ENCODE results near the gene MICAL3.

The MICAL3 gene

DNA sequence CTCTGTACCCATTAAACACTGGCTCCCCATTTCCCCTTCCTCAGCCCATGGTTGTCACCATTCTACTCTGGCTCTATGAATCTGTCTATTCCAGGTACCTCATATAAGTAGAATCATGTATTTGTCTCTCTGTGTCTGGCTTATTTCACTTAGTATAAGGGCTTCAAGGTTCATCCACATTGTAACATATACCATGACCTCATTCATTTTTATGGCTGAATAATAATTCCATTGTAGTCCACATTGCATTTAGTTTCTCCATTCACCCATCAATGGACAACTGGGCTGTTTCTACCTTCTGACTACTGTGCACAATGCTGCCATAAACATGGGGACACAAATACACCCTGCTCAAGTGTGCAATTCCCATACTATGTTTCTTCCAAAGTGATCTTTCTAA, 97.3 kb downstream of the MICAL3 start:
- DNase-seq (ENCODE audit: low spot score): no peak

DNA sequence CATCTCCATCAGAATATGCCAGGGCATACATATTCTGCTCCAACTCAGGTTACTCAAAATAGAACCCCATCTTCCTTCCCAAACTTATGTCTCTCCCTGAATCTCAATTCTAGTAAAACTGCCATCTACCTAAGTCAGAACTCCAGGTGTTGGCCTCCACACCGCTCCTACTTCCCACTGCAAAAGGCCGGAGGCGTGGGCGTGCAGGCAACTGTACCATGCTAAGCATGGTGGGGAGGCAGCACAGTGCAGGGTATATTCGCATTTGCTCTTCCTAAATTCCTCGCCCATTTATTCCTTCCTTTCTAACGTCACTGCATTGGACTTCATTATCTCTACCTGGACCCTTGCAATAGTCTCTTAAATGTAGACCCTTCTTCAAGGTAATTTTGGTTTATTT, 97.8 kb downstream of the MICAL3 start:
- DNase-seq (ENCODE audit: low spot score): no peak

- DNase-seq (ENCODE audit: low spot score): no peak
Measured at GRCh38 chr22:17925431-17925841, 98.9 kb downstream of the MICAL3 start.

DNA sequence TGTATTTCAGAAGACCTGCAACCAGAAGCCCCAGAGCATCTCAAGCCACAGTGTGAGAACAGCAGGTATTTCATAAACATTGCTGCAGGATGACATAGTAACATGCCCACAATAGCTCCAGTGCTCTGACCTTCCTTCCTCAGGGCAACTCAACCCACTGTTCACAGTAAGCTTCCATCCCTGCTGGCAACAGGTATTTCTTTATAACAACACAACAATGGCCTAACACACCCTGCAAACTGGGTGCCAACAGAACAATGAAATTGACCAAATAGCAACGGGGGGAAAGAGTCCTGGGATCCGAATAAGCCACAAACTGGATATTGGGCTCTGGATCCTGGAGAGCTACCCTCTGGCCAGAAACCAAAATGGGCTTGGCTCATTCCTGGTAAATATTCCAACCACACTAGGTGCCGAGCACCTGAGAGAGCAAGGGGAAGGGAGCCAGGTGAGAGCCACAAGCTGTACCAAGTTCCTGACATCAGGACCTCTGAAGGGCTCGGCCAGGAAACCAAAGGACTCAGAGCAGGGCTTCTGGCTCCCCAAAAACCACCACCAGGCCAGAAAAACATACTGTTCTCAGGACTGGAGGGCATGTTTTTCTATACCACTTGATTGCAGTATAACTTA, 99.5 kb downstream of the MICAL3 start:
- DNase-seq (ENCODE audit: low spot score): no peak

GRCh38 chr22:17924076-17924475, 100.3 kb downstream of the MICAL3 start:
- DNase-seq (ENCODE audit: low spot score): no peak

DNA sequence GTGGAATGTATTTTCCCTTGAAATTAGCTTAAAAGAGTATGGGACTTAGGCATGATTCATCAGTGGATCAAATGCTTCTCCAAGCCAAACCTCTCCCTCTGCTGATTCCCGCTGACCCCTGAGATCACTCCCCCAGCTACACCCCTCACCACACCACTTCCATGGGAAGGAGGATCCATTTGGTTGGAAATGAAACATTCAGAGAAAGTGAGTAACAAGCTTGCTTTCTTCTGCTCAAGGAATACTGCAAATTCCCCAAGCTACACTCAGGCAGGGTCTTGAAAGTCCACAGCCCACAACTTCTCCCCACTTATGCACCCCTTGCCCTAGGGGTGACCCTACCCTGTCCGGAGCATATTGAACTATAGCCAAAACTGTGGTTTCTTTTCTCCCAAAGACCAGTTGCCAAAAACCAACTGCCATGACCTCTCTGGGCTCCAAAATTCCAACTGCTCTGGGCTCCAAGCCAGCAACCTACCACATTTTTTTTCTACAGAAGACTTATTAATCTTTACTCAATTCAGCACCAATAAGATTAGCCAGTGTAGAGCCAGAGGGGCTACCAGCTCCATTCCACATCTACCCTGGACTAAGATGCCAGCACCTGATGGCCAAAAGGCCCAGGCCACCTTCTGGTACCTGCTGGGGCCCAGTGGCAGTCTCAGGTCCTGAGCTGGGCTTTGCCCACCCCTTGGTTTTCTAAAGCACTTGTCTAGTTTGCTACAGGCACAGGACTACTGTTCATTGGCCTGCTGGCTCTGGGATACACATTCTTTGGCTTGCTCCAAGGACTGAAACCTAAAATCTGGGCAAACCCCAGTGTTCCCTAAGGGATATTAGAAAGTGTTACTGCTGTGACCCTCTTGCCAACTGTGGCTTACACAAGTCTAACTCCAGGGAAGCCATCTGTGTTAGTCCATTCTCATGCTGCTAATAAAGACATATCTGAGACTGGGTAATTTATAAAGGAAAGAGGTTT, 101.1 kb downstream of the MICAL3 start:
- DNase-seq (ENCODE audit: low spot score): no peak

DNA sequence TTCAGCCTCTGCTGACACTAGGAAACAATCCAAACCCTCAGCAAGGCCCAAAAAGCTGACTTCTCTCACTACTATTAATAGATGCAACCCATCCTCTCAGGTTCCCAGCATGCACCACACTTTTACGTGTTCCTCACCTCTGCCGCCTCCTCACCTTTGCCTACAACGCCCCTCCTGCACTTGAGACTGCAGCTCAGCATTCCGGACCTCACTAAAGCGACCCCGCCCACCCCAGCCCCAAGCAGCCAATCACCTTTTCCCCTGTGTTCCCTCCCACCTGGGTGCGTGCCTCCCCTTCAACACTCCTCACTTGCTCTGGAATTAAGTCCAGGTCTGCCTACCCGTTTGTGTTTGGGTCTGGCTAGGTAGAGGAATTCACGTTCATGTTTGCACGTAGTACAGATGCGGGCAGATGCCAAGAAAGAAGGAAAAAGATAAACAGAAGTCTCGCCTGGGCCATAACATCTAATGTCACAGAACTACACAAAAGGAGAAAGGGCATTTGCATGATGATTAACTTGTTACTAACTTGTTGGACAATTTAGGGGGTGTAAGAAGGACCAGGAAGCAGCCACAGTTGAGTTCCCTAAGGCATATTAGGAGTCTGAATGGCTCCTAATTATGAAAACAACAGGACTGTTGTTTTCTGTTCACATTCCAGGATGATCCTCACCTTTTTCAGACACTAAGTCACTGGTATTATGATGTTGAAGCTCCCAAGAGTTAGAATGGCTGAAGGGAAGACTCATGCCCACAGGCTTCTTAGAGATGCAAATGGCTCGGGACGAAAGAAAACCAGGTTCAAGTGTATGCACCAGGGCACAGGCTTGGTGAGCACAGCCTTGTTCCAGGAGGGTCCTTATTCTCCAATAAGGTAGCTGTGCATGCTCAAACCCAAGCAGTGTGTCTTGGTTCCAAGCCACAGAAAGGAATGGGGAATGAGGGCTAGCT, 102.2 kb downstream of the MICAL3 start:
- no peak for DNase-seq (ENCODE audit: low spot score)

- no peak for DNase-seq (ENCODE audit: low spot score)
Measured at GRCh38 chr22:17920992-17921650, 103.2 kb downstream of the MICAL3 start.

- peak; percentile 71 for DNase-seq (ENCODE audit: low spot score)
Measured at GRCh38 chr22:17920145-17920605, 104.2 kb downstream of the MICAL3 start.

GRCh38 chr22:17919276-17920144, 104.9 kb downstream of the MICAL3 start:
- no peak for DNase-seq (ENCODE audit: low spot score)

DNA sequence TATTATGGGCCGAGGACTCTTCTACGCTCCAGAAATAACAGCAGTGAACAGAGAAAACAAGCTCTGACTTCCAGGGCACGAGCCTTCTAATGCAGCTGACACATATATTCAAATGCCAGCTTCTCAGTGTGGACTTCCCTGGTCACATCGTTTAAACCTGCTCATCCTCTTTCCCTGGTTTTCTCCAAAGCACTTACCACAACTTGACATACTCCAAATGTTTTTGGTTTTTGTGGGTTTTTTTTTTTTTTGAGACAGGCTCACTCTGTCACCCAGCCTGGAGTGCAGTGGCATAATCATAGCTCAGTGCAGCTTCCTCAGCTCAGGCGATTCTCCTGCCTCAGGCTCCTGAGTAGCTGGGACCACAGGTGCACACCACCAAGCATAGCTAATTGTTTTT, 105.5 kb downstream of the MICAL3 start:
- no peak for DNase-seq (ENCODE audit: low spot score)

DNA sequence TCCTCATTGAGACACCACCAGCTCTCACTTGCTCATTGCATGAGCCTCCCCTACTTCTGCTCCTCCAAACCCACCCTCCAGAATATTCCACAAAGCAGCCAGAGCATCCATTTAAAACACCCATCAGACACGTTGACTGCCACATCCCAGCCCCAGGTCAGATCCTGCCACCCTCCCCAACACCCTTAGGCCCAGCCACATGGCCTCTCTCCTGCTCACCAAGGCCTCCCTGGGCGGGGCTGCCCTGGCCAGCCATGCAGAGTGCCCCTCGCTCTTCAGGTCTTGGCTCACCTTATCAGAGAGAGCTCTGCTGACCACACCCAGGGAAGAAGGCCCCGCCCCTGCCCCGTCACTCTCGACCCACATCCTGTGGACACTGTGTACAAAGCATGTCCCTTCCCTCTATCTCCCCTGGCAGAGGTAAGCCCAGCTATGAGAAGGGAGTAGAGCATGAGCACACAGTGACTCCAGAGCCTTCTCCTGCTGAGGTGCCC, 106.8 kb downstream of the MICAL3 start:
- peak; percentile 85 for DNase-seq (ENCODE audit: low spot score)

DNA sequence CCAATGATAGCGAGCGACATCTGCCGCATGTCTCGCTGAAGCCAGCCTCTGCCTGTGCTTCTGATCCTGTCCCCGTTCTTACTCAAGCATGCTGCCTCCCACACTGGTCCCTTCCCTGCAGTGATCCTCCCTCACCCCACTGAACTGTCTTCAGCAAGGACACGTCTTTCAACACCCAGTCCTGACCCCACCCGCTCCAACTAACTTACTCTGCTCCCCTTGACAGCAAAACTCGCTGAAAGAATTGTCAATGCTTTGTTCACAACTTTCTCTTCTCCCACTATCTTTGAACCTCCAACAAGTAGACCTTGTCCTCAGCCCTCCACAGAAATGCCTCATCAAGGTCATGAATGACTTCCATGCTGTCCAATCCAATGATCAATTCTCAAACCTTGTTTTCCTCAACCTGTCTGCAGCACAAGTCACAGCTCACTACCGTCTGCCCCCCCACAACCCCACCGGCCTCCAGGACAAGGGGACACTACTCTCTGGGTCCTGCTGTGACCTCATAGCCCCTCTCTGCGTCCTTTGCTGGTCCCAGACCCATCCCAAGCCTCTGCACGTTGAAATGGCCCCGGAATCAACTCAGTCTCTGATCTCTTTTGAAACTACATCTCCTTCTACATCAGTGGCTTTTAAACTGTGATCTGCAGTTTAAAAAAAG, 108.0 kb downstream of the MICAL3 start:
- peak; percentile 26 for DNase-seq (ENCODE audit: low spot score)

DNA sequence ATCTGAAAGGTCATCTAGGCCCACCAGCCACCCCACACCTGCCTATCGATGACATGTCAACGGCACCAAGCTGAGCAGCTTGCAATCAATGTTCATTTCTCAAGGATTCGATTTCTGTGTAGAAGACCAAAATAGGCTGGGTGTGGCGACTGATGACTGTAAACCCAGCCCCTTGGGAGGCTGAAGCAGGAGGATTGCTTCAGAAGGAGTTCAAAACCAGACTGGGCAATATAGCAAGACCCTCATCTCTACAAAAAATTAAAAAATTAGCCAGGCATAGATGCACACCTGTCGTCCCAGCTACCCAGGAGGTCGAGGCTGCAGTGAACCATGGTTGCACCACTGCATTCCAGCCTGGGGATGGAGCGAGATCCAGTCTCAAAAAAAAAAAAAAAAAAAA, 108.7 kb downstream of the MICAL3 start:
- no peak for DNase-seq (ENCODE audit: low spot score)

GRCh38 chr22:17915188-17915587, 109.2 kb downstream of the MICAL3 start:
- DNase-seq (ENCODE audit: low spot score): no peak

GRCh38 chr22:17914474-17914873, 109.9 kb downstream of the MICAL3 start:
- no peak for DNase-seq (ENCODE audit: low spot score)

GRCh38 chr22:17913801-17914347, 110.5 kb downstream of the MICAL3 start:
- peak; percentile 43 for DNase-seq (ENCODE audit: low spot score)

DNA sequence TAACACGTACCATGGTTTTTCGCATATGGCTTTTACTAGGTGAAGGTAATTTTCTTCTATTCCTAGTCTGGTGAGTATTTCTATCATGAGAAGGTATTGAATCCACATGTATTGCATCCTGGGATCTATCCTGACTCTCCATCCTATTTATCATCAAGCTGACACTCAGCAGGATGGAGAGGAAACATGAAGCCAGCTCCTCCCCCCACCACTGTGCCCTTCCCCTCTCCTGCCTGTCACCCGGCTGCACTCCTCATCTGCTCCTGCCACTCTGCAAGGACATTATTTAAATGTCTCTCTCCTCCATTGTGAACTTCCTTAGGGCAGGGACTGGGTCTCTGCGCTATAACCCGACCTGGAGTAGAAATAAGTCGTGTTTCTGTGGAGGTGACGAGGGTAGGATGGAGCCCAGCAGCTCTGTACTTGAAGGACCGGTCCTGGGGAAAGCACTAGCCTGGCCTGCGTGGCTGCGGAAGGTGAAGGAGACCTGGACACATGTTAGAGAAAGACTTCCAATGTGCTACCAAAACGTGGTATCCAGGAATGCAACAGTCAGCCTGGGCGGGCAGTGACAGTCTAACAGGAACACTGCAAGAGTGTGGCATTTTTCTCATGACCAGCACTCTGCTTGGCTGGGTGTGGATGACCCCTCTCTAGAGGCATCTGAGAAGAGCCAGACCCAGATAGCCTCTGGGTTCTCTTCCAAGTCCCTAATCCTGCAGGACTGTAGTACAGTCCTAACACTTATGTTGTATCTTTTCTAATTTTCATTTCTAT, 111.2 kb downstream of the MICAL3 start:
- DNase-seq (ENCODE audit: low spot score): no peak

DNA sequence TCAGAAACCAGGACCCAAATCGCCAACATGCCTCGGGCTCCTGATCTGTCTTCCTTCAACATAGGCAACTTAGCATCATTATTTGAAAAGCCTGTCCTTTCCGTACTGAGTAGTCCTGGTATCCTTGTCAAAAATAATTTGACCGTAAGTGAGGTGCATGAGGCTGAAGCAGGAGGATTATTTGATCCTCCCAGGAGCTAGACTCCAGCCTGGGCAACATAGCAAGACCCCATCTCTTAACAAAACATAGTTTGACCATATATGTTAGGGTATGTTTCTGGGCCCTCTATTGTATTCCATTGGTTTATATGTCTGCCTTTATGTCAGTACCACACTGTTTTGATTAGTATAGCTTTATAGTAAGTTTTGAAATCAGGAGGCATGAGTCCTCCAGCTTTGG, 112.5 kb downstream of the MICAL3 start:
- no peak for DNase-seq (ENCODE audit: low spot score)

All from hematopoietic multipotent progenitor cell treated with erythropoietin and hydrocortisone succinate and interleukin-3 and kit ligand, for 15 days (in vitro differentiated cells).